ENCODE measurements around the gene NTRK2.

- no peak for TF ChIP-seq POLR2A (IDR thresholded peaks at IDR 0.05; ENCODE audit: low read depth, low read length)
- no peak for TF ChIP-seq POLR2AphosphoS5 (IDR thresholded peaks at IDR 0.05; ENCODE audit: low read depth, low read length)
- no peak for TF ChIP-seq TAF1 (IDR thresholded peaks at IDR 0.05; ENCODE audit: borderline replicate concordance, low read depth, low read length)
These were observed 280.4 kb downstream of the NTRK2 start for GRCh38 chr9:84949971-84950370.

All from GM12892 (cell line).